ENCODE results near the gene MIER2.

Gene MIER2

DNA sequence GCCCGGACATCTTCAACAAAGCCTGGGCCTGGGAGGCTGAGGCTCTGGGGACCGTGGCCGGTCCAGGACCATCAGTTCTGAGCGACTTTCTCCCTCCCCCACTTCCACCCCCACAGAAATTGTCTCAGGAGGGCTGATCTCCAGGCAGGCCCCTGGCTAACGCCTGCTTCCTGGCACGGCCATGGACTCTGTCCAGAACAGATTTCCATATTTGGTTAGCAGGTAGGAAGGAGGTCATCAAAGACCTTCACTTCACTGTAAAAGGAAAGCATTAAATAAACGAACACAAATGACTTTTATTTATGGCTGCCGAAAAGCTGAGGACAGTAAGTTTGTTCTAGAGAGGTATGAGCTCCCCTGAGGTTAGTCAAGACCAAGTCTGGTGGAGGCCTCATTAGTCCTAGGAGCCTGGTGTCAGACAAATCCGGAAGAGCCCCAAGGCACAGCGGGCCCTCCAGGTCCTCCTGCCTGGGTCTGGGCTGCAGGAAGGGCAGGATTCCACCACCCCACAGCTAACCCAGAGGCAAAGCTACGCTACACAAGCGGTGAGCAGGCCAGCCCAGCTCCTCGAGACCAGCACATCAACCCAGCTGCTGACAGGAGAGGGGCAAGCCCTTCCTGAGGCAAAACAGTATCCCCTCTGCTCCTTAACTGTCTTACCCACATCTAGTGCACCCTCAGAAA lies 48.8 kb downstream of the MIER2 start:
- ChIA-PET POLR2A (no interaction called here), CTCF (interaction anchor here (0.9 to 1.9 kb wide), 4 partner anchors 15 to 215 kb away, joined by 3 to 5 read pairs (median 4); no protein-coding TSS in a partner anchor)
- WGBS (ENCODE audit: insufficient coverage): 76% methylated on average over 10 of the region's 13 CpGs
- peaks cover 0 to 46% (median 17%) of the 10 kb centered on the region in 5 experiments for H3K27me3 ChIP-seq (replicated peaks in 2 of 5; ENCODE audit: control insufficient read depth in 4 of 5, insufficient read depth in 5 of 5, low read length in 4 of 5)
- no peak overlapping the region for H3K27ac ChIP-seq (ENCODE audit: insufficient read depth in 1 of 2, low read depth in 1 of 2, low read length in 2 of 2, poor library complexity in 1 of 2, severe bottlenecking in 2 of 2)
- no peak overlapping the region for H3K4me3 ChIP-seq (ENCODE audit: control insufficient read depth in 1 of 7, extremely low read depth in 1 of 7, insufficient read depth in 4 of 7, low read depth in 2 of 7, low read length in 6 of 7)
- H3K9me3 ChIP-seq (ENCODE audit: control extremely low read depth in 1 of 5, control insufficient read depth in 4 of 5, insufficient read depth in 2 of 5, low read depth in 1 of 5, low read length in 4 of 5): peaks cover 0 to 11% (median 0%) of the 10 kb centered on the region in 5 experiments
- H3K36me3 ChIP-seq (ENCODE audit: control insufficient read depth in 4 of 4, insufficient read depth in 4 of 4, low read length in 3 of 4): no peaks in the 10 kb centered on the region
- H3K4me1 ChIP-seq (ENCODE audit: control extremely low read depth in 1 of 4, control insufficient read depth in 4 of 4, insufficient read depth in 4 of 4, low read length in 3 of 4): peaks cover 0 to 12% (median 7%) of the 10 kb centered on the region in 4 experiments
- no peak for DNase-seq

- CTCF ChIA-PET: interaction anchor here (1.5 to 1.9 kb wide), 3 partner anchors 15 to 215 kb away, joined by 3 to 5 read pairs (median 4); no protein-coding TSS in a partner anchor
Observed at GRCh38 chr19:294946-295686, 49.5 kb downstream of the MIER2 start.

DNA sequence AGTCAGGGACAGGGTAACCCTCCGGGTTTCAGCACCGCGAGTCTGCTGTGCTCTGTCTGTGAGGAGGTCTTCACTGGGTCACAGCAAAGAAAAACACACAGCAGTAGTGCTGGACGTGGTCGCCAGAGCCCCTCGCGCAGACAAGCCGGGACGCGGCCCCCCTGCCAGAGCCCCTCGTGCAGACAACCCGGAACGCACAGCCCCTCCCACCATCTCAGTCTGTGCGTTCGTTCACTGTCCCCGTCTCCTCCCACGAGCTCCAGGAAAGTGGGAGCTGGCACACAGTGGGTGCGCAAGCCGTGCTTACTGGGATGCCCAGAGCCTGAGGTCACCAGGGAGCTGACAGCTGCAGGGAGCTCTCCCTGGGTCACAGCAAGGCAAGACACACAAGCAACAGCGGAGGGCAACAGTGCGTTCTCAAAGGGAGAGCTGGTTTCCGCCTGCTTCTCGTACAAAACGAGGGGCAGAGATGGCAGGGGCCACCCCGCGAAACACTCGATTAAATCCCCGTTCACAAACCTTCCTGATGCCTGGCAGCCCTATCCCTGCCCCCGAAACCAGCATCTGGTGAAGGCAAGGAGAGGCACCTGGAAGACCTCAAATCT lies 50.2 kb downstream of the MIER2 start:
- Histone ChIP-seq H3K4me3 (ENCODE audit: control insufficient read depth in 1 of 7, extremely low read depth in 1 of 7, insufficient read depth in 4 of 7, low read depth in 2 of 7, low read length in 6 of 7) (no peak overlapping the region), H3K27ac (ENCODE audit: insufficient read depth in 1 of 2, low read depth in 1 of 2, low read length in 2 of 2, poor library complexity in 1 of 2, severe bottlenecking in 2 of 2) (no peak overlapping the region), H3K9me3 (ENCODE audit: control extremely low read depth in 1 of 5, control insufficient read depth in 4 of 5, insufficient read depth in 2 of 5, low read depth in 1 of 5, low read length in 4 of 5) (peaks cover 0 to 11% (median 0%) of the 10 kb centered on the region in 5 experiments), H3K27me3 (replicated peaks in 2 of 5; ENCODE audit: control insufficient read depth in 4 of 5, insufficient read depth in 5 of 5, low read length in 4 of 5) (peaks cover 0 to 60% (median 24%) of the 10 kb centered on the region in 5 experiments), H3K4me1 (ENCODE audit: control extremely low read depth in 1 of 4, control insufficient read depth in 4 of 4, insufficient read depth in 4 of 4, low read length in 3 of 4) (peaks cover 0 to 22% (median 13%) of the 10 kb centered on the region in 4 experiments), H3K36me3 (ENCODE audit: control insufficient read depth in 4 of 4, insufficient read depth in 4 of 4, low read length in 3 of 4) (no peaks in the 10 kb centered on the region)
- CTCF ChIA-PET: interaction anchor here (1.5 to 1.9 kb wide), 2 partner anchors 16 to 216 kb away, joined by 4 to 5 read pairs; no protein-coding TSS in a partner anchor
- DNase-seq: no peak
- WGBS (ENCODE audit: insufficient coverage): 13% methylated on average over 23 of the region's 29 CpGs
- POLR2A ChIA-PET: no interaction called here

More at GRCh38 chr19:294946-295686, 49.5 kb downstream of the MIER2 start:
- WGBS (ENCODE audit: insufficient coverage): 14% methylated on average over 36 of the region's 38 CpGs
- Histone ChIP-seq H3K4me3 (ENCODE audit: control insufficient read depth in 1 of 7, extremely low read depth in 1 of 7, insufficient read depth in 4 of 7, low read depth in 2 of 7, low read length in 6 of 7) (peak overlapping the region in 2 of 7 experiments; percentile 12 to 36), H3K4me1 (ENCODE audit: control extremely low read depth in 1 of 4, control insufficient read depth in 4 of 4, insufficient read depth in 4 of 4, low read length in 3 of 4) (peaks cover 0 to 19% (median 12%) of the 10 kb centered on the region in 4 experiments), H3K9me3 (ENCODE audit: control extremely low read depth in 1 of 5, control insufficient read depth in 4 of 5, insufficient read depth in 2 of 5, low read depth in 1 of 5, low read length in 4 of 5) (peaks cover 0 to 11% (median 0%) of the 10 kb centered on the region in 5 experiments), H3K36me3 (ENCODE audit: control insufficient read depth in 4 of 4, insufficient read depth in 4 of 4, low read length in 3 of 4) (no peaks in the 10 kb centered on the region), H3K27me3 (replicated peaks in 2 of 5; ENCODE audit: control insufficient read depth in 4 of 5, insufficient read depth in 5 of 5, low read length in 4 of 5) (peaks cover 0 to 53% (median 21%) of the 10 kb centered on the region in 5 experiments), H3K27ac (ENCODE audit: insufficient read depth in 1 of 2, low read depth in 1 of 2, low read length in 2 of 2, poor library complexity in 1 of 2, severe bottlenecking in 2 of 2) (no peak overlapping the region)
- POLR2A ChIA-PET: no interaction called here
- peak in 2 of 3 donors; percentile 52 to 58 for DNase-seq

DNA sequence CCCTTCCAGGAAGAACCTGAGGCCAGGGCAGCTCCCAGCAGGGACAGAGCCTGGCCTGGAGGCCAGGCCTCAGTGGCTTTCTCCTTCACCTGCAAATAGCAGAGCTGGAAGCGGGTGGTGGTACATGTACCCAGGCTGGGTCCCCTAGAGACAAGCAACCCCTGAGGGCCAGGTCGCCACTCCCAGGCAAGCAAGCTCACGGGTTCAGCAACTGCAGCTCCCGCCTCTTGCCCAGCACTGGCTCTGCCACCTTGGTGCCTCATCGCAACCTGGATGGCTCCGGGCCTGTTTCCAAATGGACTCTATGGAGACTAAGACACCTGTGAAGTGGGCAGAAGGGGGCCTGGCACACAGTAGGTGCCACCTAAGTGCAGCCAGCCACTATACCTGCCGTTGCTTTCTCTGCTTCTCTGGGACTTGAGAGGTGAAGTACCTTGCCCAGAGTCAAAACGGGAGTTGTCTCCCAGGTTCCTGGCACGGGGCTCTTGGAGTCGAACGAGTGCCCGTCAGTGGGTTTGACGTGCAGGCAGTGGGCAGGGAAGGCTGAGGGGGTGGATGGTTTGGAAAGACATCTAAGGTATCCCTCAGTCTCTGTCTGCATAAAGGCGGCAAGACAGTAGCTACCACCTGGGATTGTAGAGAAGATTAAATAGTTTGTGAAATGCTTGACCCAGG lies 51.0 kb downstream of the MIER2 start:
- Histone ChIP-seq H3K4me3 (ENCODE audit: control insufficient read depth in 1 of 7, extremely low read depth in 1 of 7, insufficient read depth in 4 of 7, low read depth in 2 of 7, low read length in 6 of 7) (no peak overlapping the region), H3K27ac (ENCODE audit: insufficient read depth in 1 of 2, low read depth in 1 of 2, low read length in 2 of 2, poor library complexity in 1 of 2, severe bottlenecking in 2 of 2) (no peak overlapping the region), H3K4me1 (ENCODE audit: control extremely low read depth in 1 of 4, control insufficient read depth in 4 of 4, insufficient read depth in 4 of 4, low read length in 3 of 4) (peaks cover 0 to 22% (median 13%) of the 10 kb centered on the region in 4 experiments), H3K9me3 (ENCODE audit: control extremely low read depth in 1 of 5, control insufficient read depth in 4 of 5, insufficient read depth in 2 of 5, low read depth in 1 of 5, low read length in 4 of 5) (peaks cover 0 to 11% (median 0%) of the 10 kb centered on the region in 5 experiments), H3K27me3 (replicated peaks in 2 of 5; ENCODE audit: control insufficient read depth in 4 of 5, insufficient read depth in 5 of 5, low read length in 4 of 5) (peaks cover 0 to 69% (median 28%) of the 10 kb centered on the region in 5 experiments), H3K36me3 (ENCODE audit: control insufficient read depth in 4 of 4, insufficient read depth in 4 of 4, low read length in 3 of 4) (no peaks in the 10 kb centered on the region)
- ChIA-PET CTCF (interaction anchor here (0.9 kb wide), 1 partner anchor 34 kb away, joined by 3 read pairs; no protein-coding TSS in a partner anchor), POLR2A (no interaction called here)
- no peak for DNase-seq
- WGBS (ENCODE audit: insufficient coverage): 79% methylated on average over 13 of the region's 14 CpGs

- WGBS (ENCODE audit: insufficient coverage): 100% methylated on average over 4 of the region's 4 CpGs
- CTCF ChIA-PET: interaction anchor here (0.9 kb wide), 1 partner anchor 35 kb away, joined by 3 read pairs; no protein-coding TSS in a partner anchor
- Histone ChIP-seq H3K27ac (ENCODE audit: insufficient read depth in 1 of 2, low read depth in 1 of 2, low read length in 2 of 2, poor library complexity in 1 of 2, severe bottlenecking in 2 of 2) (no peak overlapping the region), H3K4me1 (ENCODE audit: control extremely low read depth in 1 of 4, control insufficient read depth in 4 of 4, insufficient read depth in 4 of 4, low read length in 3 of 4) (peaks cover 0 to 22% (median 13%) of the 10 kb centered on the region in 4 experiments), H3K9me3 (ENCODE audit: control extremely low read depth in 1 of 5, control insufficient read depth in 4 of 5, insufficient read depth in 2 of 5, low read depth in 1 of 5, low read length in 4 of 5) (peaks cover 0 to 11% (median 0%) of the 10 kb centered on the region in 5 experiments), H3K36me3 (ENCODE audit: control insufficient read depth in 4 of 4, insufficient read depth in 4 of 4, low read length in 3 of 4) (no peaks in the 10 kb centered on the region), H3K4me3 (ENCODE audit: control insufficient read depth in 1 of 7, extremely low read depth in 1 of 7, insufficient read depth in 4 of 7, low read depth in 2 of 7, low read length in 6 of 7) (no peak overlapping the region), H3K27me3 (replicated peaks in 2 of 5; ENCODE audit: control insufficient read depth in 4 of 5, insufficient read depth in 5 of 5, low read length in 4 of 5) (peaks cover 0 to 69% (median 30%) of the 10 kb centered on the region in 5 experiments)
- POLR2A ChIA-PET: no interaction called here
- no peak for DNase-seq
Observed at GRCh38 chr19:292951-293350, 51.6 kb downstream of the MIER2 start.

- CTCF ChIA-PET: no interaction called here
- POLR2A ChIA-PET: no interaction called here
- no peak overlapping the region for H3K4me3 ChIP-seq (ENCODE audit: control insufficient read depth in 1 of 7, extremely low read depth in 1 of 7, insufficient read depth in 4 of 7, low read depth in 2 of 7, low read length in 6 of 7)
- 87% methylated on average over 15 of the region's 15 CpGs for WGBS (ENCODE audit: insufficient coverage)
- H3K27me3 ChIP-seq (replicated peaks in 2 of 5; ENCODE audit: control insufficient read depth in 4 of 5, insufficient read depth in 5 of 5, low read length in 4 of 5): peaks cover 0 to 69% (median 30%) of the 10 kb centered on the region in 5 experiments
- peaks cover 0 to 22% (median 13%) of the 10 kb centered on the region in 4 experiments for H3K4me1 ChIP-seq (ENCODE audit: control extremely low read depth in 1 of 4, control insufficient read depth in 4 of 4, insufficient read depth in 4 of 4, low read length in 3 of 4)
- no peak for DNase-seq
- peaks cover 0 to 11% (median 0%) of the 10 kb centered on the region in 5 experiments for H3K9me3 ChIP-seq (ENCODE audit: control extremely low read depth in 1 of 5, control insufficient read depth in 4 of 5, insufficient read depth in 2 of 5, low read depth in 1 of 5, low read length in 4 of 5)
- H3K27ac ChIP-seq (ENCODE audit: insufficient read depth in 1 of 2, low read depth in 1 of 2, low read length in 2 of 2, poor library complexity in 1 of 2, severe bottlenecking in 2 of 2): no peak overlapping the region
- H3K36me3 ChIP-seq (ENCODE audit: control insufficient read depth in 4 of 4, insufficient read depth in 4 of 4, low read length in 3 of 4): no peaks in the 10 kb centered on the region
Observed at GRCh38 chr19:292281-292884, 52.2 kb downstream of the MIER2 start.

All from common myeloid progenitor, CD34-positive (primary cell).